ENCODE results near the gene UQCRQ. TPM values are rescaled to one million over a fixed set of nuclear protein-coding genes. Genes with fewer than 3 reads are reported as not detected.

UQCRQ gene
- total and polyA plus RNA-seq, 9 of the 15 experiments (the other 6 are each of a cell fraction or from before 2014, with no cell fraction given) = 235 to 2,421 (median 883) TPM

GRCh38 chr5:132829742-132830435 is 36.6 kb upstream of the UQCRQ start (continued):
- TF ChIP-seq, protein P1, sequence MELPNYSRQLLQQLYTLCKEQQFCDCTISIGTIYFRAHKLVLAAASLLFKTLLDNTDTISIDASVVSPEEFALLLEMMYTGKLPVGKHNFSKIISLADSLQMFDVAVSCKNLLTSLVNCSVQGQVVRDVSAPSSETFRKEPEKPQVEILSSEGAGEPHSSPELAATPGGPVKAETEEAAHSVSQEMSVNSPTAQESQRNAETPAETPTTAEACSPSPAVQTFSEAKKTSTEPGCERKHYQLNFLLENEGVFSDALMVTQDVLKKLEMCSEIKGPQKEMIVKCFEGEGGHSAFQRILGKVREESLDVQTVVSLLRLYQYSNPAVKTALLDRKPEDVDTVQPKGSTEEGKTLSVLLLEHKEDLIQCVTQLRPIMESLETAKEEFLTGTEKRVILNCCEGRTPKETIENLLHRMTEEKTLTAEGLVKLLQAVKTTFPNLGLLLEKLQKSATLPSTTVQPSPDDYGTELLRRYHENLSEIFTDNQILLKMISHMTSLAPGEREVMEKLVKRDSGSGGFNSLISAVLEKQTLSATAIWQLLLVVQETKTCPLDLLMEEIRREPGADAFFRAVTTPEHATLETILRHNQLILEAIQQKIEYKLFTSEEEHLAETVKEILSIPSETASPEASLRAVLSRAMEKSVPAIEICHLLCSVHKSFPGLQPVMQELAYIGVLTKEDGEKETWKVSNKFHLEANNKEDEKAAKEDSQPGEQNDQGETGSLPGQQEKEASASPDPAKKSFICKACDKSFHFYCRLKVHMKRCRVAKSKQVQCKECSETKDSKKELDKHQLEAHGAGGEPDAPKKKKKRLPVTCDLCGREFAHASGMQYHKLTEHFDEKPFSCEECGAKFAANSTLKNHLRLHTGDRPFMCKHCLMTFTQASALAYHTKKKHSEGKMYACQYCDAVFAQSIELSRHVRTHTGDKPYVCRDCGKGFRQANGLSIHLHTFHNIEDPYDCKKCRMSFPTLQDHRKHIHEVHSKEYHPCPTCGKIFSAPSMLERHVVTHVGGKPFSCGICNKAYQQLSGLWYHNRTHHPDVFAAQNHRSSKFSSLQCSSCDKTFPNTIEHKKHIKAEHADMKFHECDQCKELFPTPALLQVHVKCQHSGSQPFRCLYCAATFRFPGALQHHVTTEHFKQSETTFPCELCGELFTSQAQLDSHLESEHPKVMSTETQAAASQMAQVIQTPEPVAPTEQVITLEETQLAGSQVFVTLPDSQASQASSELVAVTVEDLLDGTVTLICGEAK (IDR thresholded peaks at IDR 0.05) = no peak
- TF ChIP-seq, protein P1 (CRISPR knock-in tag; IDR thresholded peaks at IDR 0.05) = no peak
- TF ChIP-seq, protein P2, sequence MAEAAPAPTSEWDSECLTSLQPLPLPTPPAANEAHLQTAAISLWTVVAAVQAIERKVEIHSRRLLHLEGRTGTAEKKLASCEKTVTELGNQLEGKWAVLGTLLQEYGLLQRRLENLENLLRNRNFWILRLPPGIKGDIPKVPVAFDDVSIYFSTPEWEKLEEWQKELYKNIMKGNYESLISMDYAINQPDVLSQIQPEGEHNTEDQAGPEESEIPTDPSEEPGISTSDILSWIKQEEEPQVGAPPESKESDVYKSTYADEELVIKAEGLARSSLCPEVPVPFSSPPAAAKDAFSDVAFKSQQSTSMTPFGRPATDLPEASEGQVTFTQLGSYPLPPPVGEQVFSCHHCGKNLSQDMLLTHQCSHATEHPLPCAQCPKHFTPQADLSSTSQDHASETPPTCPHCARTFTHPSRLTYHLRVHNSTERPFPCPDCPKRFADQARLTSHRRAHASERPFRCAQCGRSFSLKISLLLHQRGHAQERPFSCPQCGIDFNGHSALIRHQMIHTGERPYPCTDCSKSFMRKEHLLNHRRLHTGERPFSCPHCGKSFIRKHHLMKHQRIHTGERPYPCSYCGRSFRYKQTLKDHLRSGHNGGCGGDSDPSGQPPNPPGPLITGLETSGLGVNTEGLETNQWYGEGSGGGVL (CRISPR knock-in tag; IDR thresholded peaks at IDR 0.05) = no peak
- TF ChIP-seq, protein P3, sequence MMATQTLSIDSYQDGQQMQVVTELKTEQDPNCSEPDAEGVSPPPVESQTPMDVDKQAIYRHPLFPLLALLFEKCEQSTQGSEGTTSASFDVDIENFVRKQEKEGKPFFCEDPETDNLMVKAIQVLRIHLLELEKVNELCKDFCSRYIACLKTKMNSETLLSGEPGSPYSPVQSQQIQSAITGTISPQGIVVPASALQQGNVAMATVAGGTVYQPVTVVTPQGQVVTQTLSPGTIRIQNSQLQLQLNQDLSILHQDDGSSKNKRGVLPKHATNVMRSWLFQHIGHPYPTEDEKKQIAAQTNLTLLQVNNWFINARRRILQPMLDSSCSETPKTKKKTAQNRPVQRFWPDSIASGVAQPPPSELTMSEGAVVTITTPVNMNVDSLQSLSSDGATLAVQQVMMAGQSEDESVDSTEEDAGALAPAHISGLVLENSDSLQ (IDR thresholded peaks at IDR 0.05) = no peak
- TF ChIP-seq ZNF609 (CRISPR knock-in tag; IDR thresholded peaks at IDR 0.05; ENCODE audit: borderline replicate concordance) (no peak), EP400 (IDR thresholded peaks at IDR 0.05) (peak; percentile 64; the same call in 1 of the 2 replicates), MBD2 (IDR thresholded peaks at IDR 0.05; ENCODE audit: borderline replicate concordance, low read depth) (no peak), MXI1 (IDR thresholded peaks at IDR 0.05; ENCODE audit: low read depth, low read length) (no peak), FOXK2 (conservative IDR thresholded peaks at IDR 0.05 in 1 of 2, IDR thresholded peaks at IDR 0.05 in 1 of 2; ENCODE audit: low read depth in 2 of 2) (no peak), ILF3 (IDR thresholded peaks at IDR 0.05; ENCODE audit: borderline replicate concordance) (no peak)
